Hippocampal formation (tissue), 2 donors: ENCODE results near the gene NDFIP2.
A peak's percentile ranks its signal among the peaks of the same experiment; 100 is the strongest.
"Not testable (repeated sequence)": the region's sequence is repeated elsewhere in the genome, so short reads cannot be mapped to it uniquely, and the experiment has no call there.

Source experiments
- DNase-seq, 2 donors: peaks; one replicate each; lab custom pipeline; 2025; lab: John Stamatoyannopoulos, UW

NDFIP2 gene

DNA sequence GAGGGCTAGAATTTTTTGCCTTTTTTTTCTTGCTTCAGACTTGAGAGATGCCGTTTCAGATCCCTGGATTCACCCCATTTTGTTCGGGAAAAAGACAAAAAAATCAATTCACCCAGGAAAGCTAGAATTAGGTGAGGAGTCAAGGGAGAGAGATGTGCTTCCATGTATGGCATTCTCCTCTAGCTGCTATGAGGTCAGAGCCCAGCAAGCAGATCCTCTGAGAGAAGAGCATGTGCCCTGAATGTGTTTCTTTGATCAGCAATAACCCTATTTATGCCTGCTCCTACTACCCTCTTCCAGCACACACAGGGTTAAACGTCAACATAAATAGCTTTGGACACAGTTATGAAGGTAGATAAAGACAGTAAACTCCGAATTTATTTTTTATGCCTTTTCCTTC is 53.6 kb downstream of the NDFIP2 start:
- DNase-seq = no peak

DNA sequence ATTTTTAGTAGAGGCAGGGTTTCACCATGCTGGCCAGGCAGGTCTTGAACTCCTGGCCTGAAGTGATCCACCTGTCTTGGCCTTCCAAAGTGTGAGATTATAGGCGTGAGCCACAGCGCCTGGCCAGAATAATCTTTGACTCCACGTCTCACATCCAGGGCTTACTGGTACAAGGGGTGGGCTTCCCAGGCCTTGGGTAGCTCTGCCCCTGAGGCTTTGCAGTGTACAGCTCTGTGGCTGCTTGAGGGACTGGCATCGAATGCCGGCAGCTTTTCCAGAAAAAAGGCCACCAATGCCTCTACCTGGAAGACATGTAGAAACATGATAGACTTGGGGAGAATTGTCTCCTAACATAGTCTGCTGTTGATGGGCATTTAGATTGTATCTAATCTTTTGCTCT is 57.8 kb downstream of the NDFIP2 start:
- no peak for DNase-seq

DNA sequence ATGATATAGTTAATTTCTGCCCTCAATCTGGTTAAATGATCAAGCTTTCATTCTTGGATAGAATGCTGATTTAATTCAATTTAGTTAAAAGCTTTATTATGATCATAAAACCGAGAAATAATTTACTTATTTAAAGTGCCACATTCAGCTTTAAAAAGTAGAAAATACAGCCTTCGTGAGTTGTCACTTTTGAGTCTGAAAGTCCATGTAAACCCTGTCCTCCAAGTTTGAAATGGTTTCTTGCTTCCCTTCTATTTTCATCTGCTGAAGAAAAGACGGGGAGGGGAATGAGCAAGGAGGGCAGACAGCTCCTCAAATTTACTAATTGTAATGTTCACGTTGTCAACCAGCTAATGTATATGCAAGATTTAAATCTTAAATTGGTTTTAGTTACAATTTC is 59.5 kb downstream of the NDFIP2 start:
- no peak for DNase-seq

DNA sequence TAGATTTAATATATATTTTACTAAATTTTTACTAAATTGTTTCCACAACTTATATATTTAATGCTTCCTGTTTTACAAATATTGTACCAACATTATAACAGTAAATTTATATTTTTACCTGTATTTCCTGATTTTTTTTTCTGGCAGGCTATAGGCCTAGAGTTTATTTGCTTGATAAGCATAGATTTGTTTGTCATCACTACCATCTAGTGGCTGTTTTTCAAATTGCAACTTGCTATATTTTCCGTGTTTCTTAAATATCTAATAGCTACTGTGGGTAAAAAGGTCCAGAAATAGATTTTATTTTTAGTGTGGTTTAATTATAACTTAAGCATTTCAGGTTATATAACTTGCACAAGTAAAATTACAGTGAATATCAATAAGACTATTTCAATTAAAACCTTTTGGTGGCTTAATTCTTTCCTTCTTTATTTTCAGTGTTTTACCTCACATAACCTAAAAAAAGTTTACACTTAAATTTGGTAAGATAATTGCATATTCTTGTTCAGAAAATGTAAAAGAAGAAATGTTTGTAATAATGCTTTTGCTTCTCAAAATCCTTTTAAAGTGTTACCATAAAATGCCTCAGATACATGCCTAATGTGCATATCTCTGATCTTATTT is 60.6 kb downstream of the NDFIP2 start:
- DNase-seq = peak in 1 of 2 donors; percentile 76

DNA sequence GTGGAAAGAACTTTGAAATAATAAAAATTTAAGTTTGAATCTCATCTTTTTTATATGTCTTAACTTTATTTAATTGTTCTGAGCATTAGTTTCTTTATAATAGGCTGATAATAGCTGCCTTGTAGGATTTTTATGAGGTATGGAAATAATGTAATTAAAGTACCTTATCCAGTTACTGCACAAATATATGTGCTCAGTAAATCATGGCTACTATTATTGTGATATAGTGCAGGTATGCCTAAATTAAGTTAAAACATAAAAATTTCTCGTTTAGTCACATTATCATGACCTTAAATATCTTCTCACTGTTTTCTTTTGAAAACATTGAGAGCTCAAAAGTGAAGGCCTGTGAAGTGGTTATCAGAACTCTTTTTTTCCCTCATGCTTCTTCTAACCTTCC is 62.9 kb downstream of the NDFIP2 start:
- no peak for DNase-seq

DNA sequence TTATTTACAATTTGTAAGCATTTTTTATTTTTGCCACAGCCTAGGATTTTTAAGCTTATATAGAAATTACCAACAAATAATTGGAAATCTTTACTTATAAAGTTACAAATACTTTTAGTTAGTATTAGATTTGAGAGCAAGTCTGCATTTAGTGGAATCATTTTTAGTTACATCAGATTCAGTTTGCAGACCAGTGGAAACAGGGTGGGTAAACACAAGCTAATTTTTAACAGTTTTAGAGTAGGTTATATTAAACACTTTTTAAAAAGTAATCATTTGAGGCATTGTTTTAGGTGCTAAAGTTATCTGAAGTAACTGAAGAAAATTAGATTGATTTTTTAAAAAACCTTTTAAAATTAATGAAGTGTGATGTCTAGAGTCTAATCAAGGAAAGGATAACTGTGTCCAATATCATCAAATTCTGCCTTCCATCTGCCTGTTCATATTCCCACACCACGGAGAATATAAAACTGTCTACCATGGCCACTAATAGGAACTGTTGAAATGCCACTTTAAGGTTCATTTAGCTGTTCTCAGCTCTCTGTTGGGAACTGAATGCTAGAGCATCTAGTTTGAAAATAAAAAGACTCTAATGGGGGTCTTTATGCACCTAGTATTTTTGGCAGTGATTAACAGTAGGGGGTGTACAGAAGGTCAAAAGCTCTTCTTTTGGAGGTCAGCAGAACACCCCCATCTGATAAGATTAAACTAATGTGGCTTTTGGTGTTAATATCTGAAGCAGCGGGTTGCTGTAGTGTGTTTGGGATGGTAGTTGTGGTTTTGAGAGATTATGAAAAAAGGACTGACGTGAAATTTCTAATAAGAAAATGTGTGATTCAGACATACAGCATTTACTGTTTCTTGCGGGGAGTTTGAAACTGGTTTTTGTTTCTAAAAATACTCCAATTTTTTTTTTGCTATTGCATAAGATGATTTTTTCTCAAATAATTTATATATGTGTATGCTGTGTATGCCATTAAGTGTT is 66.5 kb downstream of the NDFIP2 start:
- DNase-seq = no peak

DNA sequence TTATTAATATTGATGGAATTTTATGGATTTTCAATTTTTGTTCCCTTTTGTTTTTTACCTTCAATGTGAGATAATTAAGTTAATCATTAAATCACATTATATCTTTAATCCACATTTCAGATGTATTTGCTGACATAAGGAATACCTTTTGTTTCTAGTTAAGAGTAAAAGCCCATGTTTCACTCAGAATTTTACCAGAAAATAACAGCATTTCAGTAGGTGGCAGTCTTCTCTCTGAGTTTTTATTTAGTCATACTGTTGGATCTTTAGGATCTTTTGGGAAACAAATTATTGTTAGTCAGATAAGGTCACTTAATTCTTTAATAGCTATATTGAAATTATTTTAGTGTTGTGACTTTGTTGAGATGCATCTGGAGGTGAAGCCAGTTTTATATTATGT is 67.9 kb downstream of the NDFIP2 start:
- DNase-seq = peak in 1 of 2 donors; percentile 44

DNA sequence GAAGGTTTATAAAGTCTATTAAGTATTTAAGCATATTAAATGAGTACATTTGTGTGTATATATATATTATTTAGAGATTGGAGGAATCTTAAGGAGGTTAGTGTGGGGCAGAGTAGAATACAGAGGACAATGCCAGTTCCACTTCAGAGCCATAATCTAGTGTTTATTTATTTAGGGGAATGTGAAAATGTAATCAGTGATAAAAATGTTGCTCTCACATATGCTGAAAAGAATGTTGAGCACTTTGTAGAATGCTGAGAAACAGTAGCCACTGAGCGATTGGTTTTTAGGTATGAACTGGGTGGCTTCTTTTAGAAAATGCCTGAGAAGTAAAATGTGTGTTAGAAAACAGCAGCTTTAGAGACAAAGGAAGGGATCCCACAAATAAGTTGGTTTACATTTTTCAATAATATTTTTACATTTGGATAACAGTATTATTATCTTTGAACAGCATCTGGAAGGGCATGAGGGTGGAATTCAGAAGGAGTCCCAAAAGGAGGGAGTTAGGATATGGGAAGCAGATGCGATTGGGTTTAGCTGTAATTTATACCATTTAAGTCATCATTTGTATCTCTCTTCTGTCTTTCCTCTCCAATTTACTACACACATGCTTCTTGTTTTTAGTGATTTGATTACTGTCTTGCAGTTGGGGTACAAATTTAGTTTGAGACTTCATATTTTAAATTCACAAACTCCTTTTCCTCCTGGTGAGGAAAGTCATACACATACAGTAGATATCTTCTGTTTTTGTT is 68.6 kb downstream of the NDFIP2 start:
- DNase-seq = no peak

DNA sequence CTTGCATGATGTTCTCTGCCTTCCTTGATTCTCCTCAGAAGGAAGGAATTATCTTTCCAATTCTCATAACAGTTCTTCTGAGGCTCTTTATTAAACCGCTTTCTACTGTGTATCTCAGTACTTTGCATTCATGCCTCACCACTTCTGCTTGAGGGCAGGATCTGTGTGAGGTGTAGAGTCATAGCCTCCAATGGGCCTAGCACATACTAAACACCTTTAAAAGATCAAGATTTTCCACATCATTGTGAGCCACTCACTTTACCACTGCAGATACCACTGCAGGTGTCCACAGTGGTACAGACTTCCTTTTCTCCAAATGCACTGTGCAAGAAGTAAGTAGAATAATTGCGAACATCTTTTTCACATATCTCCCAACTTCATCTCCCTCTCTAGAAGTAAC is 76.7 kb downstream of the NDFIP2 start:
- DNase-seq = no peak

DNA sequence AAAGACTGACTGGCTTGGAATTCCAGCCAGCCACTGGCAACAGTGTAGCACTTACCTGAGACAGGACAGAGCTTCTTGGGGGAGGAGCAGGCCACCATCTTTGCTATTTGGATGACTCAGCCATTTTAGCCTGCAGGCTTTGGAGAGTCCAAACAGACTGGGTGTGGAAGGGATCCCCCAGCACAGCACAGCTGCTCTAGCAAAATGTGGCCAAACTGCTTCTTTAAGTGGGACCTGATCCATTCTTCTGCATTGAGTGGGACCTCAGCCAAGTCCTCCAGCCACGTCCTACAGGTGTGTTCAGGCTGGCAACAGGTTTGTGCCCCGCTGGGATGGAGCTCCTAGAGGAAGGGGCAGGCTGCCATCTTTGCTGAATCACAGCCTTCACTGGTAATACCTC is 80.0 kb downstream of the NDFIP2 start:
- DNase-seq = no peak

DNA sequence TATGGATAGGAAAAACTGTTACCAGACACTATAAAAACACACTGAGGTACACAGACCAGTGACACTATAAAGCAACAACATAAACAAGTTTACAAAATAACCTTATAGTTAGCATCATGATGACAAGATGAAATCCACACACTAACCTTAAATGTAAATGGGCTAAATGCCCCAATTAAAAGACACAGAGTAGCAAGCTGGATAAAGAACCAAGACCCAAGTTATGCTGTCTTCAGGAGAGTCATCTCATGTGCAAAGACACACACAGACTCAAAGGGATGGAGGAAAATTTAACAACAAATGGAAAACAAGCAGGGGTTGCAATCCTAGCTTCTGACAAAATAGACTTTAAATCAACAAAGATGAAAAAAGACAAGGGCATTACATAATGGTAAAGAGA is 81.6 kb downstream of the NDFIP2 start:
- DNase-seq = no peak

DNA sequence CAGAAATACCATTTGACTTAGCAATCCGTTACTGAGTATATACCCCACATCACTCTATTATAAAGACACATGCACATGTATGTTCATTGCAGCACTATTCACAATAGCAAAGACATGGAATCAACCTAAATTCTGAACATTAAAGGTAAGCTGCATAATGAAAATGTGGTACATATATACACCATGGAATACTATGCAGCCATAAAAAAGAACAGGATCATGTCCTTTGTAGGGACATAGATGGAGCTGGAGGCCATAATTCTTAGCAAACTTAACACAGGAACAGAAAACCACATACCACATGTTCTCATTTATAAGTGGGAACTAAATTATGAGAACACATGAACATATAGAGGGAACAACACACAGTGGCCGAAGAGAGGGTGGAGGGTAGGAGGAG is 85.2 kb downstream of the NDFIP2 start:
- DNase-seq = no peak

DNA sequence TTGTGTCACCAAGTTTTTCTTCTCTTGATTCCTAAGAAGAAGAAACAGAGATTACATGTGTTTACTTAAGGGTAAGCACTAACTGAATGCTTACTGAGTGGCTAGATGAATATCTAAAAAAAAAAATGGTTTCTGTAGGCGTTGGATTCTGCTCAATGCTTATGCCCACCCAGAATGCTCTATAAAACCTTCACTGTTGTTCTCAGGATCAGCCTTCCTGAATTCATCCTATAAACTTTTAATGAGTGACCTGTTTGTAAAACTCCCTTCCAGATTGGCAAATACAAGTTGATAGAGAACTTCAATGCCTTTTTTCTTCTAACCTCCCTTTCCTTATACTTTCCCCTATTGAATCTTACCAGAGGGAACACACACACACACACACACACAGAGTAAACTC is 90.2 kb downstream of the NDFIP2 start:
- DNase-seq = no peak

DNA sequence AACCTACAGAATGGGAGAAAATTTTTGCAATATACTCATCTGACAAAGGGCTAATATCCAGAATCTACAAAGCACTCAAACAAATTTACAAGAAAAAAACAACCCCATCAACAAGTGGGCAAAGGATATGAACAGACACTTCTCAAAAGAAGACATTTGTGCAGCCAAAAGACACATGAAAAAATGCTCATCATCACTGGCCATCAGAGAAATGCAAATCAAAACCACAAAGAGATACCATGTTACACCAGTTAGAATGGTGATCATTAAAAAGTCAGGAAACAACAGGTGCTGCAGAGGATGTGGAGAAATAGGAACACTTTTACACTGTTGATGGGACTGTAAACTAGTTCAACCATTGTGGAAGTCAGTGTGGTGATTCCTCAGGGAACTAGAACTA is 92.9 kb downstream of the NDFIP2 start:
- DNase-seq = not testable (repeated sequence)

DNA sequence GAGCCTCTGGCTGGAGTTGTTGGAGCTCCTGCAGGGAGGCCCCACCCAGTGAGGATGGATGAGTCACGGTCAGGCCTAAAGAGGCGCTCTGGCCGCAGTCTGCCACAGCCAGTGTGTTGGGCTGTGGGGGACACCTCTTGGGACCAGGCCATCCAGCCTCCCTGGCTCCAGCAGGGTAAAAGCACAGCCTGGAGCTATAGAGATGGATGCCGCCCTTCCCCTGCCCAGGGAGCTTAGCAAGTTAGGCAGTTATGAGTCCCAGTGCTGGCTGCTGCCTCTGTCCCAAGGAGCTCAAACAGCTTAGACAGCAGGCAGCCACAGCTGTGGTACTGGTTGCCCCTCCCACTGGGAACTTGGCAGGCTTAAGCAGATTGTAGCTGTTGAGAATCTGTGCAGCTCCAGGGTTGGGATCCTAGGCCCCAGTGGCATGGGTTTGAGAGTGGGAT is 100.9 kb downstream of the NDFIP2 start:
- DNase-seq = peak in 1 of 2 donors; percentile 13

DNA sequence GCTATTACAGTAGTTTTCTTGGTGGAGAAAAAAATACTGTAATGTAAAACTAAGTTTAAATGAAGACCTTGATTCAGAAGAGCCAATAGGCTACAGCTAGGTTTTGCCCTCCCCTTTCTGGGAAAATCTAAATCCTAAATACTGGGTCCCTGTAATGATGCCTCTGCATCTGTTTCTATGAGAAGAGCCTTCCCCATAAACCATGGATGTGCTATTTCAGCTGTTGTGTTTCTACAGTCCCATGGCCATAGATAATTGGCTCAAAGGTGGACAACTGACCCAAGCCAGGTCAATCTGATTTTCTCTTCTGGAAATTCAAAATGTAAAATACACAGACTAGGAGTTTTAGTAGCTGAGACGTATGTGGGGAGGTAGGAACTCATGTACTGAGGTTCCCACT is 101.9 kb downstream of the NDFIP2 start:
- DNase-seq = no peak

DNA sequence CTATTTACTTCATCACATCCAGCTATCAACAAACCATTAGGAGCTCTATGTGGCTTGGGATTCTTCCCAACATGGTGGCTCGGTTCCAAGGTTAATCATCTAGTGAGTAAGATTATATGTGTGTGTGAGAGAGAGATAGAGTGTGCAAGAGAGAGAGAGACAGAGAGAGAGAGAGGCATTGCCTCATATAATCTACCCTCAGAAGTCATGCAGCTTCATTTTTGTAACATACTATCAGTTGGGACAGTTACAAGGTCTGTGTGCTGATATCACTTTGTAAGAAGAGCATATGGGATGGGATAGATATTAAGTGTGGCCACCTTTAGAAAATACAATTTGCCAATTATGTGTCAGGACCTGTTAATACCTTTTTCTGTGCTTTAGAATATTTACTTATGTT is 104.1 kb downstream of the NDFIP2 start:
- no peak for DNase-seq

DNA sequence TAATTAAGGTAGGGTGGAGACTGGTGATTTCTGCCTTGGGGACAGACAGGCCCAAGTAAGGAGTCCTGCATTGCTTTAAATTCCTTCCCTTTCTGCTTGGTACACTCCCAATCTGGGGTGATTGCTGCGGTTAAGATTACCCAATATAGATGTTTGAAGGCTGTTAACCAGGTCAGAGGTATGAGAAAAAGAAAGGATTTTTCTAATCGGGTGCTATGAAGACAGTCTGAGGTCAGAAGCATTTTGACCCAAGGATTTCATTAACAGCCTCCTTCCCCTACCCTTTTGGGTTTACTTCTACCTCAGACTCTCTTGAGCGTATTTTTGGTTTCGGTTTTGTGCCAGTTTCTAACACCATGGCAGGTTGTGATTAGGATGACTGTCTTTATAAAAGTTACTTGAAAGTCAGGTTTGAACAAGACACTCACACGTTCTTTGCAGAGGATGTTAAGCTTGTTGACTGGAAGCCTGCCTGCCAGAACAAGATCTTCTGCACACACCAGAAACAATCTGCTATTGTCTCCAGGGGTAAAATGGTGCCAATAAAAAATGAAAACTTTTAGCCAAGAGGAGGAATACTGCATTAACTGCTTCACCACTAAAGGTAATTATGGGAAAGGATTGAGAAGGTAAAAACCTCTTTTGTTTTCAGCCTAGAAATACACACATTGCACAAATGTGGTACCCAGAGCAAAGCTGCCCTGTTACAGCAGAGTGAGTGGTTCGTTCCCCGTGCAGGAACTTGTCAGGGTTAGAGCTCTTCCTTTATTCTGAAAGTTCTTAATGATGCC is 108.8 kb downstream of the NDFIP2 start:
- no peak for DNase-seq

DNA sequence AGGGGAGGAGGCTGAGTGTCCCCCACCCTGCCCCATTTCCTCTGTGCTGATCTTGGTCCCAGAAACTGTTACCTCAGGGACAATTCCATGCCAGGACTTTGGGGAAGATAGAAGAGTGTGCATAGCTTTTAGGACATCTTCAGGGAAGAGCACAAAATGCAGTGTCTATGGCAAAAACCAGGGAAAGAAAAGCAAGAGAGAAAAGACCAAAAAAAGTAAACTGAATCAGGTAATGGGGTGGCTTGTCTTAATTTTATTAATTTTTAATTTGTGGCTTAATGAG is 109.4 kb downstream of the NDFIP2 start:
- no peak for DNase-seq

DNA sequence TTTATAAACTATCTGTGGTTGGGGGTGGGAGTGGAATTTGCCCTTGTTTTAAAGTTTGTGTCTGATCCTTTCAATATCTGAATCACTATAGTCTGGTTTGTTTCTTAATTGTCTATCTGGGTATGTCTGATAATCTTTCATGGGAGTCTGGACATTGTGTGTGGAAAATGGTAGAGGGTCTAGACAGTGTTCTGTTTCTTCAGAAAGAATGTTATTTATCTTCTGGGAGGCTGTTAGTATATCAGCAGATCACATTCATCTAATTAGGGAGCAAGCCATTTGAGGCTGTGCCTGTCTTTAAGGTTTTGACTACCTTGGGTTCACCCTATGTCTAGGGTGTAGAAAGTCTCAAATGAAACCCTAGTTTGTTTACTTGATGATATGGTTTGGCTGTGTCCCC is 110.5 kb downstream of the NDFIP2 start:
- DNase-seq = no peak

DNA sequence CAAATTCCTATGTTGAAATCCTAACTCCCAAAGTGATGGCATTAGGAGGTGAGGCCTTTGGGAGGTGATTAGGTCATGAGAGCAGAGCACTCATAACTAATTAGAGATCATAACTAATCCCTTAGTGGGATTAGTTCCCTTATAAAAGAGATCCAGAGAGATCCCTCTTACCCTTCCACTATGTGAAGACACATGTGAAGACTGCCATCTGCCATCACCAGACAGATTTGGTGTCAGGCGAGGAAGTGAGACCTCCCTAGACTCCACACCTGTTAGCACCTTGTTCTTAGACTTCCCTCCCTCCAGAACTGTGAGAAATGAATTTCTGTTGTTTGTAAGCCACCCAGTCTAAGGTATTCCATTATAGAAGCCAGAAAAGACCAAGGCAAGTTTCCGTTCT is 112.2 kb downstream of the NDFIP2 start:
- DNase-seq = no peak

DNA sequence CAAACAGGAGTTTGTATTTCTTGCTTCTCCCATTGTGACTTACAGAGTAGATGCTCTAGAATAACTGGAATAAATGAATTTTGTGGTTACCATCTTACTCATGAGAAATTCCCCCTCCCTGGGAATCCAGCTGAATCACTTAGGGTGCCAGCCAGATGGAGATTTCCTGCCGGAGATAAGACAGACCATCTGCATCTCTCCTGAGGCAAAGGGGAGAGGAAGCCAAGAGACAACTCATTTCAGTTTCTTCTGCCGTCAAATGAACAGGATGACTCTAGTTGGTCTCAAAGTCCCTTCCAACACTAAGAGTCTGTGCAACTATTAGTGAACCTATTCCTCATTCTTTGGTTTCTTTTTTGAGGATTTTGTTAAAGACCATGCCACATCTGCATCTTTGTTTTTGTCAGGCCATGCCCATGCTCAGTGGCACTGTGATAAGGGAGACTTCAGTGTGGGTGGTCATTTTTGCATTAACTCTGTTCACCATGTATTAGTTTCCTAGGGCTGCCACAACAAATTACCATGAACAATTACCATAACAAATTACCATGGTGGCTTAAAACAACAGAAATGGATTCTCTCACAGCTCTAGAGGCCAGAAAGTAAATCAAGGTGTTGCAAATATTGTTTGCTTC is 112.8 kb downstream of the NDFIP2 start:
- no peak for DNase-seq
